H7 (cell line): ENCODE results near the gene PAQR4. TPM values are rescaled to one million over a fixed set of nuclear protein-coding genes. Genes with fewer than 3 reads are reported as not detected.
"Not testable (repeated sequence)": the region's sequence is repeated elsewhere in the genome, so short reads cannot be mapped to it uniquely, and the experiment has no call there.

Experiments used
- DNase-seq: peaks from one replicate; pipeline ENCODE4 v3.0.0; 2012
- H3K27me3 ChIP-seq: 2 replicates; pipeline ENCODE4 v1.6.0; 2011; ENCODE audit warnings: mild to moderate bottlenecking, low read length; ENCODE audit not compliant: control insufficient read depth, insufficient read depth
- H3K36me3 ChIP-seq: replicated peaks from 2 replicates; pipeline ENCODE4 v1.5.1; 2011; ENCODE audit warnings: low read length; ENCODE audit not compliant: control insufficient read depth, insufficient read depth
- H3K4me3 ChIP-seq: 2 replicates; pipeline ENCODE4 v1.5.1; 2011; ENCODE audit warnings: low read depth, mild to moderate bottlenecking, control low read depth, low read length, moderate library complexity; ENCODE audit not compliant: insufficient read depth
- total RNA-seq: library from RNA; depleted of rRNA; stranded (reverse); fragments of >200 nt; shearing (Covaris generic); gene quantifications from 2 replicates; pipeline ENCODE4 v1.2.3, GENCODE V29; 2014; rRNA removed

Gene PAQR4
- total RNA-seq, result 62.6 and 65.6 TPM in 2 replicates

GRCh38 chr16:2968738-2969544, at the start of gene PAQR4:
TSS of gene PAQR4 (plus strand) at chr16:2969348. CDS start at chr16:2969675, 327 bp downstream.
- peaks cover 13% of the 10 kb centered on the region for H3K36me3 ChIP-seq
- H3K4me3 ChIP-seq, result peak within 1 kb of the TSS; percentile 89
- H3K27me3 ChIP-seq, result peaks cover 4% of the 10 kb centered on the region; the same call in 1 of the 2 replicates
- DNase-seq, result peak; percentile 99

- no peak overlapping the region for H3K4me3 ChIP-seq
- peak; percentile 81 for DNase-seq
- no peaks in the 10 kb centered on the region; the same call in 1 of the 2 replicates for H3K36me3 ChIP-seq
These were observed 49.5 kb upstream of the PAQR4 start for GRCh38 chr16:2919511-2920255.

DNA sequence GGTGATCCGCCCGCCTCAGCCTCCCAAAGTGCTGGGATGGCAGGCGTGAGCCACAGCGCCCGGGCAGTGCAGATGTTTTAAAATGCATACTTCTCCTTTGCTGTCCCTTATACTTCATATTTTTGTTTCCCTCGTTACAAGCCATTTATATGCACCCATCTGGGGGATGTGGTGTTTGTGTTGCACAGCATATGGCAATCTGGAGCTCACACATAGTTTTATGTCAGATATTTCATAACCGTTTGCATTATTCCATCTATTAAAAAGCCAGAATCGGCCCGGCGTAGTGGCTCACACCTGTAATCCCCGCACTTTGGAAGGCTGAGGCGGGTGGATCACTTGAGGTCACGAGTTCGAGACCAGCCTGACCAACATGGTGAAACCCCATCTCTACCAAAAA, 45.7 kb upstream of the PAQR4 start:
- H3K4me3 ChIP-seq, result no peak overlapping the region
- no peaks in the 10 kb centered on the region for H3K36me3 ChIP-seq
- H3K27me3 ChIP-seq, result no peaks in the 10 kb centered on the region
- DNase-seq, result no peak

More at GRCh38 chr16:2919511-2920255, 49.5 kb upstream of the PAQR4 start:
- no peaks in the 10 kb centered on the region for H3K27me3 ChIP-seq

- Histone ChIP-seq H3K27me3 (no peaks in the 10 kb centered on the region), H3K36me3 (peaks cover 1% of the 10 kb centered on the region; the same call in 1 of the 2 replicates), H3K4me3 (peak overlapping the region; percentile 29)
- DNase-seq, result peak; percentile 98
These were observed 44.0 kb upstream of the PAQR4 start for GRCh38 chr16:2924901-2925755.

- Histone ChIP-seq H3K36me3 (peaks cover 1% of the 10 kb centered on the region; the same call in 1 of the 2 replicates), H3K4me3 (peak overlapping the region; percentile 25), H3K27me3 (no peaks in the 10 kb centered on the region)
- no peak for DNase-seq
These were observed 43.0 kb upstream of the PAQR4 start for GRCh38 chr16:2925951-2926649.

DNA sequence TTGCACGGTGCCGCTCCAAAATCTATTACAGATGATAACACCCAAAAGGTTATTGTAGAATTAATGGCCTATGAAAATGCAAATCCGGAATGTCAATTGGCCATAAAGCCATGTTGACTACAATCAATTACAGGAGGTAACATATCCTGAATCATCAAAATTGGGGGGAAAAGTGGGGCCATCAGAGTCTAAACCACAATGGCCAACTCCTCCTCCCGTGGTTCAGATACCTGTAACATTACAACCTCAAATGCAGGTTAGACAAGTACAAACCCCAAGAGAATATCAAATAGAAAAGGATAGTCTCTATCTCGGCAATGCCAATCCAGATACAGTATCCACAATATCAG, 42.5 kb upstream of the PAQR4 start:
- DNase-seq, result no peak
- Histone ChIP-seq H3K4me3 (no peak overlapping the region), H3K36me3 (peaks cover 1% of the 10 kb centered on the region; the same call in 1 of the 2 replicates), H3K27me3 (no peaks in the 10 kb centered on the region)

DNA sequence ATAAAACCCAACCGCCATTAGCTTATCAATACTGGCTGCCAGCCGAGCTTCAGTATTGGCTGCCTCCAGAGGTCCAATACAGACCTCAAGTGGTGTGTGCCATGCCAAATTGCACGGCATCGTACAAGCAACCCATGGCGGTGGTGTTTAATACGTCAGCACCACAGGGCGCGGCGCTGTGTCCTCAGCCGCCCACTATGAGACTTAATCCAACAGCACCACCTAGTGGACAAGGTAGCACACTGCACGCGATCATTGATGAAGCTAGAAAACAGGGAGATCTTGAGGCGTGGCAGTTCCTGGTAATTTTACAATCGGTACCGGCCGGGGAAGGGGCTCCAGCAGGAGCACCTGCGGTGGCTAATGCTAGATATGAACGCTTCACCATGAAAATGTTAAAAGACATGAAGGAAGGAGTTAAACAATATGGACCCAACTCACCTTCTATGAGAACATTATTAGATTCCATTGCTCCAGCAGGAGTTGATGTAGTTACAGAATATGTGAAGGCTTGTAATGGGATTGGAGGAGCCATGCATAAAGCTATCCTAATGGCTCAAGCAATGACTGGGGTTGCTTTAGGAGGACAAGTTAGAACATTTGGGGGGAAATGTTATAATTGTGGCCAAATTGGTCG, 42.0 kb upstream of the PAQR4 start:
- peaks cover 1% of the 10 kb centered on the region; the same call in 1 of the 2 replicates for H3K36me3 ChIP-seq
- no peaks in the 10 kb centered on the region for H3K27me3 ChIP-seq
- no peak overlapping the region for H3K4me3 ChIP-seq
- DNase-seq, result peak; percentile 84

GRCh38 chr16:2928151-2928550, 41.0 kb upstream of the PAQR4 start:
- not testable (repeated sequence) for H3K4me3 ChIP-seq, DNase-seq, H3K27me3 ChIP-seq, H3K36me3 ChIP-seq

DNA sequence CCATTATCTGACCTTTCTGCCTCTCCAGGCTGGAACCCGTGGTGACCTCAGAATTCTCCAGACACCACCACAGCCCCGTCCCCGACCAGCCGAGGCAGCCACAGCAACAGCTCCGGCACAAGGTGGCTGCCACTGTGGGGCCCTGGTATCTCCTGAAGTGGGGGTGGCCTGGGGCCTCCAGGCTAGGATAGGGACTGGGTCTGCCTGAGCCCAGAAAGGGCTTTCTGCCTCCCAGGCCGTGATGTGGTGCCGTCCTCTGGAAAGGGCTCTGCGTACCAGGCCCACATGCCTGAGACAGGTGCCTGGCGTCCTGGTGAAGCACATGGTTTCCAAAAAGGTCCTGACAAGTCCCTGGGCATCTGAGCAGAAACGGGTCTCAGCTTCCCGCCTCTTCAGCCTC, 40.4 kb upstream of the PAQR4 start:
- peaks cover 1% of the 10 kb centered on the region; the same call in 1 of the 2 replicates for H3K36me3 ChIP-seq
- no peaks in the 10 kb centered on the region for H3K27me3 ChIP-seq
- no peak overlapping the region for H3K4me3 ChIP-seq
- DNase-seq, result peak; percentile 51

DNA sequence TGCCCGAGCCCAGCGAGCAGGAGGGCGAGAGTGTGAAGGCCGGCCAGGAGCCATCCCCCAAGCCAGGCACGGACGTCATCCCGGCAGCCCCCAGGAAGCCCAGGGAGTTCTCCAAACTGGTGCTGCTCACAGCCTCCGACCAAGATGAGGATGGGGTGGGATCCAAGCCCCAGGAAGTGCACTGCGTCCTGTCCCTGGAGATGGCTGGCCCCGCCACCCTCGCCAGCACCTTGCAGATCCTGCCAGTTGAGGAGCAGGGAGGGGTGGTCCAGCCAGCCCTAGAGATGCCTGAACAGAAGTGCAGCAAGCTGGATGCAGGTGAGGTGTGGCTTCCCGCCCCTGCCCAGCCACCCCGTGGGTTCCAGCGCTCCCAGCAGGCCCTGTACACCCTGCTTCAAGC, 39.5 kb upstream of the PAQR4 start:
- DNase-seq, result peak; percentile 32

DNA sequence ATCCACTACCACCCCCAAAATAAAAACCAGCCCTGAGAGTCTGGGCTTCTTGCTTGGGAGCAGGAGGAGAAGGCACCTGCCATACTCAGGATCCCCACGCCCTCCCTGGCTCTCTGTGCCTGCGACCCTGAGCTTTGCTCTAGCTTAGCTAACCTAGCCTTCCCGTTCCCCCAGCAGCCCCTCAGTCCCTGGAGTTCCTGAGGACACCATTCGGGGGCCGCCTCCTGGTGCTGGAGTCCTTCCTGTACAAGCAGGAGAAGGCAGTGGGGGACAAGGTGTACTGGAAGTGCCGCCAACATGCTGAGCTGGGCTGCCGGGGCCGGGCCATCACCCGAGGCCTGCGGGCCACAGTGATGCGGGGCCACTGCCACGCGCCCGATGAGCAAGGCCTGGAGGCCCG, 38.9 kb upstream of the PAQR4 start:
- no peak overlapping the region for H3K4me3 ChIP-seq
- H3K27me3 ChIP-seq, result no peaks in the 10 kb centered on the region
- H3K36me3 ChIP-seq, result peaks cover 1% of the 10 kb centered on the region; the same call in 1 of the 2 replicates
- no peak for DNase-seq

More for the DNA sequence above, 39.5 kb upstream of the PAQR4 start:
- peaks cover 1% of the 10 kb centered on the region; the same call in 1 of the 2 replicates for H3K36me3 ChIP-seq
- H3K27me3 ChIP-seq, result no peaks in the 10 kb centered on the region
- H3K4me3 ChIP-seq, result no peak overlapping the region

DNA sequence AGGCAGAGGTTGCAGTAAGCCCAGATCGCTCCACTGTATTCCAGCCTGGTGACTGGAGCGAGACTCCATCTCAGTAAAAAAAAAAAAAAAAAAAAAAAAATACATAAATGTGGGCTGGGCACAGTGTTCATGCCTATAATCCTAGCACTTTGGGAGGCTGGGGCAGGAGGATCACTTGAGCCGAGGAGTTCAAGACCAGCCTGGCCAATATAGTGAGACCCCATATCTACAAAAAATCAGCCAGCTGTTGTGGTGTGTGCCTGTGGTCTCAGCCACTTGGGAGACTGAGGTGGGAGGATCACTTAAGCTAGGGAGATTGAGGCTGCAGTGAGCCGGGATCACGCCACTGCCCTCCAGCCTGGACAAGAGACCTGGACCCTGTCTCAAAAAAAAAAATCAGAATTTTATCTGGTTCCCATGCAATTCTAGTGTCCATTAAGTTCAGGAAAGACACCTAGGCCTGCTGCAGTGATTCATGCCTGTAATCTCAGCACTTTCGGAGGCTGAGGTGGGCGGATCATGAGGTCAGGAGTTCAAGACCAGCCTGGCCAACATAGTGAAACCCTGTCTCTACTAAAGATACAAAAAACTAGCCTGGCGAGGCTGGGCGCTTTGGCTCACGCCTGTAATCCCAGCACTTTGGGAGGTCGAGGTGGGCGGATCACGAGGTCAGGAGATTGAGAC, 37.8 kb upstream of the PAQR4 start:
- H3K36me3 ChIP-seq, H3K27me3 ChIP-seq, H3K4me3 ChIP-seq, DNase-seq: not testable (repeated sequence)

DNA sequence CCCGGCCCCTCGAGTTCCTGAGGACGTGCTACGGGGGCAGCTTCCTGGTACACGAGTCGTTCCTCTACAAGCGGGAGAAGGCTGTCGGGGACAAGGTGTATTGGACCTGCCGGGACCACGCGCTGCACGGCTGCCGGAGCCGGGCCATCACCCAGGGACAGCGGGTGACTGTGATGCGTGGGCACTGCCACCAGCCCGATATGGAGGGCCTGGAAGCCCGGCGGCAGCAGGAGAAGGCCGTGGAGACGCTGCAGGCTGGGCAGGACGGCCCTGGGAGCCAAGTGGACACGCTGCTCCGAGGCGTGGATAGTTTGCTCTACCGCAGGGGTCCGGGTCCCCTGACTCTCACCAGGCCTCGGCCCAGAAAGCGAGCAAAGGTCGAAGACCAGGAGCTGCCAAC, 36.0 kb upstream of the PAQR4 start:
- no peak overlapping the region for H3K4me3 ChIP-seq
- DNase-seq, result peak; percentile 43
- H3K36me3 ChIP-seq, result peaks cover 1% of the 10 kb centered on the region
- H3K27me3 ChIP-seq, result no peaks in the 10 kb centered on the region
